ENCODE results near the gene INPP5D.

Gene INPP5D

GRCh38 chr2:233234996-233235395, 174.9 kb downstream of the INPP5D start:
- no peak for DNase-seq (ENCODE audit: low spot score)

GRCh38 chr2:233235977-233236376, 175.8 kb downstream of the INPP5D start:
- DNase-seq (ENCODE audit: low spot score), result no peak

GRCh38 chr2:233236820-233237589, 176.9 kb downstream of the INPP5D start:
- no peak for DNase-seq (ENCODE audit: low spot score)

GRCh38 chr2:233240897-233241296, 180.8 kb downstream of the INPP5D start:
- DNase-seq (ENCODE audit: low spot score), result no peak

GRCh38 chr2:233241803-233242202, 181.7 kb downstream of the INPP5D start:
- DNase-seq (ENCODE audit: low spot score), result no peak

GRCh38 chr2:233242231-233242927, 182.2 kb downstream of the INPP5D start:
- no peak for DNase-seq (ENCODE audit: low spot score)

GRCh38 chr2:233243348-233243747, 183.2 kb downstream of the INPP5D start:
- DNase-seq (ENCODE audit: low spot score), result no peak

- no peak for DNase-seq (ENCODE audit: low spot score)
These were observed 184.7 kb downstream of the INPP5D start for GRCh38 chr2:233244818-233245217.

- DNase-seq (ENCODE audit: low spot score), result no peak
These were observed 185.3 kb downstream of the INPP5D start for GRCh38 chr2:233245406-233245805.

- no peak for DNase-seq (ENCODE audit: low spot score)
These were observed 187.0 kb downstream of the INPP5D start for GRCh38 chr2:233247116-233247515.

GRCh38 chr2:233247744-233248143, 187.6 kb downstream of the INPP5D start:
- no peak for DNase-seq (ENCODE audit: low spot score)

GRCh38 chr2:233248999-233249398, 188.9 kb downstream of the INPP5D start:
- DNase-seq (ENCODE audit: low spot score), result no peak

- DNase-seq (ENCODE audit: low spot score), result no peak
These were observed 190.4 kb downstream of the INPP5D start for GRCh38 chr2:233250568-233250967.

- DNase-seq (ENCODE audit: low spot score), result no peak
These were observed 190.8 kb downstream of the INPP5D start for GRCh38 chr2:233250985-233251305.

- peak; percentile 91 for DNase-seq (ENCODE audit: low spot score)
These were observed 191.4 kb downstream of the INPP5D start, which contains the start of gene ATG16L1 for GRCh38 chr2:233251306-233252116. ATG16L1 (plus strand) TSS chr2:233251673; CDS start chr2:233251828, 155 bp downstream.

- peak; percentile 8 for DNase-seq (ENCODE audit: low spot score)
These were observed 192.1 kb downstream of the INPP5D start for GRCh38 chr2:233252227-233252626.

GRCh38 chr2:233255151-233255550, 195.0 kb downstream of the INPP5D start:
- DNase-seq (ENCODE audit: low spot score), result no peak

GRCh38 chr2:233256048-233256447, 195.9 kb downstream of the INPP5D start:
- no peak for DNase-seq (ENCODE audit: low spot score)

Data from SK-N-DZ (cell line).